Testis (tissue), 3 donors: ENCODE measurements around the gene HS3ST4. TPM values are rescaled to one million over a fixed set of nuclear protein-coding genes. Genes with fewer than 3 reads are reported as not detected.

Experiments used
- DNase-seq: peaks from one replicate; pipeline ENCODE4 v3.0.0-alpha.2; 2019
- H3K27ac ChIP-seq, 2 donors: fragments of 200-600 bp; sonication (generic); one replicate each; pipeline ENCODE4 v1.5.1; 2019
- H3K27me3 ChIP-seq: fragments of 200-600 bp; sonication (generic); one replicate; pipeline ENCODE4 v1.5.1; 2019
- H3K36me3 ChIP-seq: fragments of 200-600 bp; sonication (generic); one replicate; pipeline ENCODE4 v1.5.1; 2017; ENCODE audit warnings: low read depth; ENCODE audit errors: missing control alignments
- H3K4me1 ChIP-seq: fragments of 200-600 bp; sonication (generic); one replicate; pipeline ENCODE4 v1.5.1; 2019
- H3K4me3 ChIP-seq, 2 donors: fragments of 200-600 bp; sonication (generic); one replicate each; pipeline ENCODE4 v1.5.1; 2017 to 2019
- H3K9me3 ChIP-seq: fragments of 200-600 bp; sonication (generic); one replicate; pipeline ENCODE4 v1.5.1; 2017
- POLR2A ChIP-seq: fragments of 450-650 bp; IDR thresholded peaks from one replicate; pipeline ENCODE4 v1.6.1; 2017; ENCODE audit warnings: antibody characterized with exemption, mild to moderate bottlenecking, moderate library complexity
- WGBS, 2 donors: methylation state at CpG; one replicate each; pipeline ENCODE4 v1.1.5; 2018; 5-methylcytosine and 5-hydroxymethylcytosine counted together
- intact Hi-C: fragments of 100-400 bp; cut with DNase I; formaldehyde crosslinking; loops from one replicate; pipeline ENCODE4 v1.15.1; 2023; ENCODE audit warnings: low total_unique reads
- polyA plus RNA-seq: library from polyadenylated mRNA; stranded (reverse); fragments of 350-450 nt; fragmentation: Illumina TruSeq; extraction: RNeasy Lipid Tissue Mini Kit (QIAGEN cat#74804); gene quantifications from one replicate; pipeline ENCODE4 v1.2.3, GENCODE V29; 2014; ENCODE audit warnings: low read depth, low replicate concordance; ENCODE audit not compliant: insufficient read depth
- total RNA-seq, 2 donors: library from RNA; depleted of rRNA; stranded (reverse); fragments of >200 nt; gene quantifications; one replicate each; pipeline ENCODE4 v1.2.3, GENCODE V29; 2016
- TF ChIP-seq, protein P1 (sequence below), 3 experiments: fragments of 450-650 bp in 2 of 3; fragments of 200-600 bp in 1 of 3; sonication (generic) in 1 of 3; IDR thresholded peaks; one replicate each; pipeline ENCODE4 v1.5.1; 2016 to 2019; ENCODE audit warnings: antibody characterized with exemption in 3 of 3, mild to moderate bottlenecking in 2 of 3, moderate library complexity in 1 of 3

Gene HS3ST4
- total and polyA plus RNA-seq, 3 donors from 2014 or later, result 0.37 to 2.7 (median 2.6) TPM

GRCh38 chr16:25855063-25855462 is 163.3 kb downstream of the HS3ST4 start:
- no peak for DNase-seq
- H3K27ac ChIP-seq, result no peak overlapping the region
- H3K9me3 ChIP-seq, result no peaks in the 10 kb centered on the region

DNA sequence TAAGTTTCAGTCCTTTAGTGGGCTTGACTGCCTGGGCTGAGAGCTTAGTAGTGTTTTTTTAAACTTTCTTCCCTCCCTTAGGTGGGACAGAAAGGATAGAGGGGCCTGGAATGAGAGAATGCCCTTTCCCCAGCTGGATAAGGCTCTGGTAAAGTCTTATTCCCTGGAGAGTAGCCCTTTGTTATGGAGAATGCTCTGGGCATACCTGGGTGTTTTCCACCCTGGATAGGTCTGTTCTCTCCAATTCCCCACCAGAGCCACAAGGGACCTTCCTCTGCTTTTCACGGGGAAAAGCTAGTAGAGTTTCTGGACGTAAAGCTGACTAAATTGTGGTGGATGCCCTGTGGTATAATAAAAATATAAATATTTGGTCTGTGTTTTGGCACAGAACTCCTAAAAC is 164.1 kb downstream of the HS3ST4 start:
- Histone ChIP-seq H3K4me1 (no peaks in the 10 kb centered on the region), H3K27me3 (no peaks in the 10 kb centered on the region), H3K9me3 (no peaks in the 10 kb centered on the region), H3K36me3 (no peaks in the 10 kb centered on the region), H3K27ac (no peak overlapping the region), H3K4me3 (no peak overlapping the region)
- no peak for DNase-seq
- 11 to 32% methylated on average over 2 of the region's 2 CpGs for WGBS, 2 donors
- intact Hi-C loops, result no loop called here
- TF ChIP-seq POLR2A, result no peak
- TF ChIP-seq, protein P1, sequence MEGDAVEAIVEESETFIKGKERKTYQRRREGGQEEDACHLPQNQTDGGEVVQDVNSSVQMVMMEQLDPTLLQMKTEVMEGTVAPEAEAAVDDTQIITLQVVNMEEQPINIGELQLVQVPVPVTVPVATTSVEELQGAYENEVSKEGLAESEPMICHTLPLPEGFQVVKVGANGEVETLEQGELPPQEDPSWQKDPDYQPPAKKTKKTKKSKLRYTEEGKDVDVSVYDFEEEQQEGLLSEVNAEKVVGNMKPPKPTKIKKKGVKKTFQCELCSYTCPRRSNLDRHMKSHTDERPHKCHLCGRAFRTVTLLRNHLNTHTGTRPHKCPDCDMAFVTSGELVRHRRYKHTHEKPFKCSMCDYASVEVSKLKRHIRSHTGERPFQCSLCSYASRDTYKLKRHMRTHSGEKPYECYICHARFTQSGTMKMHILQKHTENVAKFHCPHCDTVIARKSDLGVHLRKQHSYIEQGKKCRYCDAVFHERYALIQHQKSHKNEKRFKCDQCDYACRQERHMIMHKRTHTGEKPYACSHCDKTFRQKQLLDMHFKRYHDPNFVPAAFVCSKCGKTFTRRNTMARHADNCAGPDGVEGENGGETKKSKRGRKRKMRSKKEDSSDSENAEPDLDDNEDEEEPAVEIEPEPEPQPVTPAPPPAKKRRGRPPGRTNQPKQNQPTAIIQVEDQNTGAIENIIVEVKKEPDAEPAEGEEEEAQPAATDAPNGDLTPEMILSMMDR (IDR thresholded peaks at IDR 0.05), result no peak

More at GRCh38 chr16:25855063-25855462, 163.3 kb downstream of the HS3ST4 start:
- no peaks in the 10 kb centered on the region for H3K4me1 ChIP-seq
- 14 to 26% methylated on average over 1 of the region's 1 CpG for WGBS, 2 donors
- intact Hi-C loops, result no loop called here
- no peak overlapping the region for H3K4me3 ChIP-seq
- TF ChIP-seq, protein P1 (IDR thresholded peaks at IDR 0.05), result no peak
- no peak for TF ChIP-seq POLR2A
- H3K27me3 ChIP-seq, result no peaks in the 10 kb centered on the region
- no peaks in the 10 kb centered on the region for H3K36me3 ChIP-seq

DNA sequence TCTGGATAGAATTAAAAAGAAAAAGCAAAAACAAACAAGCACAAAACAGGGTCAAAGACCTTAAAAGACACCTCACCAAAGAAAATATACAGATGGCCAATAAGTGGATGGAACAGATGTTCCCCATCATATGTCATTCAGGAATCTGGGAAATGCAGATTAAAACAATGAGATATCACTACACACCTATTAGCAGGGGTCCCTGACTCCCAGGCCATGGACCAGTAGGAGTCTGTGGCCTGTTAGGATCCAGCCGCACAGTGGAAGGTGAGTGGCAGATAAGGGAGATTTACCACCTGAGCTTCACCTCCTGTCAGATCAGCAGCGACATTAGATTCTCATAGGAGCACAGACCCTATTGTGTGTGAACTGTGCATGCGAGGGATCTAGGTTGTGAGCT is 167.9 kb downstream of the HS3ST4 start:
- H3K27ac ChIP-seq, result no peak overlapping the region
- no peak for DNase-seq
- intact Hi-C loops, result no loop called here
- H3K4me3 ChIP-seq, result no peak overlapping the region
- no peaks in the 10 kb centered on the region for H3K27me3 ChIP-seq
- no peaks in the 10 kb centered on the region for H3K4me1 ChIP-seq
- H3K9me3 ChIP-seq, result no peaks in the 10 kb centered on the region
- H3K36me3 ChIP-seq, result no peaks in the 10 kb centered on the region
- WGBS, 2 donors, result 50 to 65% methylated on average over 3 of the region's 3 CpGs
- TF ChIP-seq, protein P1 (IDR thresholded peaks at IDR 0.05), result no peak
- no peak for TF ChIP-seq POLR2A

DNA sequence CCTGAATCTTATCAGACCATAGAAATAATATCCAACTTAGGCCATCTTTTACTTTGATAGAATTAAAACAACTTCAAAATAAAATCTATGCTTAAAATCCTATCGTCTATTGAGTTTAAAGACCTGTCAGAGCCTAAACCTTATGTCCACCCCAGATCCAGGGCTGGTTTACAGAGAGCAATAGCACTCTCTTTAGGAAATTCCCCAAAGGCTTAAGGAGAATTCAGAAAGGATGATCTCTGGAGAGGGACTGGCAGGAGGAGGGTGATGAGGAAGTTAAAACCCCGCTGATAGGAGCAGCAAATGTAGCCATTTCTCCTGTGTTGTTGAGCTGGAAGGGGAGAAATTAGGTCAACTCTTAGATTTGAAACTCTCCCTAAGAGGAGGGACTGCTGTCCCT is 175.3 kb downstream of the HS3ST4 start:
- Histone ChIP-seq H3K27ac (no peak overlapping the region), H3K36me3 (no peaks in the 10 kb centered on the region), H3K4me3 (no peak overlapping the region), H3K27me3 (no peaks in the 10 kb centered on the region), H3K9me3 (no peaks in the 10 kb centered on the region), H3K4me1 (no peaks in the 10 kb centered on the region)
- DNase-seq, result no peak
- 65 to 78% methylated on average over 2 of the region's 2 CpGs for WGBS, 2 donors
- intact Hi-C loops, result no loop called here
- TF ChIP-seq, protein P1 (IDR thresholded peaks at IDR 0.05), result no peak
- no peak for TF ChIP-seq POLR2A

DNA sequence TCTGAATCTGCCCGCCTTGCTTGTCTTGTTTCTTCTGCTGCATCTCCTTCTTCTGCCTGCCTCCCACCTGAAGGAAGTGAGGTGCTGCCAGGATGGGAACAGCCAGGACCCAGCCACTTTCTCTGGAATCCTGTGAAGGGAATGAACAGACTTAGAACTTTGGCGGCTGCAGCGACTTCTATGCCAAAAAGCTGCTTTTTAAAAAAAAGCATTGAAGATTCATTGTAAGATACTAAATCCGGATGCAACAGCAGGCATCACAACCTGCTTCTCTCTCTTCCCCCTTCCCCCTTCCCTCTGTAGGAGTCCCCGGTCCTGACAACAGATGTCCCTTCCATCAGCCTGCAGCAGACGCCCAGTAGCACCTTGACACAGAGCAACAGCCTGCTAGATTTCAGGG is 176.3 kb downstream of the HS3ST4 start:
- no peak for TF ChIP-seq POLR2A
- TF ChIP-seq, protein P1 (IDR thresholded peaks at IDR 0.05), result no peak
- Histone ChIP-seq H3K9me3 (no peaks in the 10 kb centered on the region), H3K36me3 (no peaks in the 10 kb centered on the region), H3K27ac (no peak overlapping the region), H3K4me1 (no peaks in the 10 kb centered on the region), H3K27me3 (no peaks in the 10 kb centered on the region), H3K4me3 (no peak overlapping the region)
- 39 to 48% methylated on average over 6 of the region's 6 CpGs for WGBS, 2 donors
- DNase-seq, result no peak
- intact Hi-C loops, result no loop called here
